GM12878 (cell line): ENCODE data around the gene SMIM44. TPM values are rescaled to one million over a fixed set of nuclear protein-coding genes. Genes with fewer than 3 reads are reported as not detected.

Source experiments
- ATAC-seq: fragments of 200-7000 bp; cut with Tn5 transposase; 3 replicates; pipeline ENCODE4 v1.9.1; 2020; ENCODE audit warnings: mild to moderate bottlenecking, moderate library complexity
- BruUV-seq: library from RNA; stranded (reverse); fragments of 400-500 nt; replicated peaks from 2 replicates; lab custom pipeline; 2021; lab: Mats Ljungman, UMichigan
- CTCF ChIA-PET: fragments of 300-600 bp; sonication (Branson Sonifier 250); formaldehyde crosslinking; extraction: SDS; loops from one replicate; lab custom pipeline; 2021; ENCODE audit warnings: inconsistent platforms; lab: Yijun Ruan, JAX
- POLR2A ChIA-PET: fragments of 350-600 bp; formaldehyde crosslinking; extraction: SDS; loops from one replicate; lab custom pipeline; 2021; ENCODE audit warnings: inconsistent platforms; lab: Charles Lee
- RAD21 ChIA-PET: fragments of 300-600 bp; sonication (Branson Sonifier 250); formaldehyde crosslinking; loops from one replicate; lab custom pipeline; 2023; ENCODE audit warnings: antibody characterized with exemption; ENCODE audit not compliant: unreplicated experiment; lab: Charles Lee
- SMC1A ChIA-PET: fragments of 300-600 bp; sonication (Branson Sonifier 250); formaldehyde crosslinking; loops from one replicate; lab custom pipeline; 2023; ENCODE audit not compliant: unreplicated experiment, uncharacterized antibody; lab: Charles Lee
- DNase-seq: peaks from one replicate; pipeline ENCODE4 v3.0.0-alpha.2; 2011; ENCODE audit warnings: low read depth, low spot score
- FAIRE-seq: peaks from 3 replicates; lab custom pipeline; 2011; peaks lifted over from hg19 to GRCh38; lab: Jason Lieb, UNC
- H2AFZ ChIP-seq: 2 replicates; pipeline ENCODE4 v1.6.0; 2011; ENCODE audit warnings: low read depth, low read length, control low read depth; ENCODE audit not compliant: control insufficient read depth
- H3K27ac ChIP-seq: 2 replicates; pipeline ENCODE4 v1.5.1; 2011; ENCODE audit warnings: control low read depth; ENCODE audit not compliant: control insufficient read depth, insufficient read depth
- H3K27me3 ChIP-seq, 2 experiments: replicated peaks in 1 of 2; 2 replicates each; pipeline versions ENCODE4 v1.6.0 to v1.6.1; 2011; ENCODE audit warnings: low read length in 1 of 2; ENCODE audit not compliant: control insufficient read depth in 2 of 2, insufficient read depth in 2 of 2
- H3K36me3 ChIP-seq, 2 experiments: 2 replicates each; pipeline ENCODE4 v1.5.1; 2011; ENCODE audit warnings: low read length in 1 of 2; ENCODE audit not compliant: control insufficient read depth in 2 of 2, insufficient read depth in 2 of 2
- H3K4me1 ChIP-seq: 2 replicates; pipeline ENCODE4 v1.6.1; 2011; ENCODE audit warnings: mild to moderate bottlenecking, low read length, moderate library complexity, mixed read lengths; ENCODE audit not compliant: control insufficient read depth, insufficient read depth
- H3K4me2 ChIP-seq: 2 replicates; pipeline ENCODE4 v1.6.0; 2011; ENCODE audit warnings: control low read depth; ENCODE audit not compliant: control insufficient read depth, insufficient read depth
- H3K4me3 ChIP-seq: fragments of 200-600 bp; sonication (generic); 2 replicates; pipeline ENCODE4 v1.5.1; 2016
- H3K79me2 ChIP-seq: 2 replicates; pipeline ENCODE4 v1.6.0; 2011; ENCODE audit warnings: low read length; ENCODE audit not compliant: control insufficient read depth, insufficient read depth
- H3K9ac ChIP-seq: 2 replicates; pipeline ENCODE4 v1.8.0; 2011; ENCODE audit warnings: low read length, control low read depth, mixed read lengths; ENCODE audit not compliant: control insufficient read depth, insufficient read depth
- H3K9me3 ChIP-seq: replicated peaks from 3 replicates; pipeline ENCODE4 v1.5.1; 2011; ENCODE audit warnings: mild to moderate bottlenecking, low read length; ENCODE audit not compliant: control insufficient read depth, insufficient read depth
- H4K20me1 ChIP-seq: 2 replicates; pipeline ENCODE4 v1.6.0; 2011; ENCODE audit not compliant: control insufficient read depth, insufficient read depth
- GATAD2B ChIP-seq: fragments of 450-650 bp; conservative IDR thresholded peaks from 2 replicates; pipeline ENCODE4 v1.6.1; 2017; ENCODE audit warnings: low read depth, mild to moderate bottlenecking, moderate library complexity
- PML ChIP-seq: IDR thresholded peaks from 2 replicates; pipeline ENCODE4 v1.6.1; 2012; ENCODE audit warnings: low read length, inconsistent platforms
- POU2F2 ChIP-seq: IDR thresholded peaks from 3 replicates; pipeline ENCODE4 v1.6.1; 2011; ENCODE audit warnings: low read depth, mild to moderate bottlenecking, low read length, borderline replicate concordance
- SMARCA5 ChIP-seq: fragments of 450-650 bp; IDR thresholded peaks from 2 replicates; pipeline ENCODE4 v1.6.1; 2017; ENCODE audit warnings: mild to moderate bottlenecking
- TCF7 ChIP-seq: IDR thresholded peaks from 2 replicates; pipeline ENCODE4 v1.6.1; 2014; ENCODE audit warnings: antibody characterized with exemption, borderline replicate concordance
- WGBS: methylation state at CpG from one replicate; pipeline ENCODE4 v1.1.6; 2016; ENCODE audit warnings: low lambda C conversion rate; ENCODE audit not compliant: insufficient replicate concordance, insufficient coverage; ENCODE audit errors: missing lambda C conversion rate; 5-methylcytosine and 5-hydroxymethylcytosine counted together
- in situ Hi-C: fragments of 300-500 bp; cut with MboI; formaldehyde crosslinking; loops from 9 replicates; pipeline ENCODE4 v1.14.3; 2018; ENCODE audit warnings: mixed read lengths
- intact Hi-C: fragments of 100-400 bp; cut with micrococcal nuclease; formaldehyde crosslinking; loops from one replicate; pipeline ENCODE4 v1.14.2; 2022; ENCODE audit not compliant: unreplicated experiment
- polyA plus RNA-seq, 11 experiments: library from polyadenylated mRNA; depleted of rRNA in 4 of 11; unstranded in 6 of 11; stranded (reverse) in 5 of 11; fragments of >200 nt; fragmentation: Nextera tagmentation in 4 of 11; fragmentation: Illumina TruSeq in 1 of 11; extraction: Ambion mirVana in 4 of 11; extraction: Trizol in 1 of 11; gene quantifications; 1 replicate in 1 of 11; 2 replicates in 10 of 11; pipeline versions ENCODE4 v1.2.1 to v1.2.3, GENCODE V29; 2011 to 2016; ENCODE audit warnings: inconsistent platforms in 2 of 11, missing spikeins in 2 of 11, low read depth in 1 of 11
- total RNA-seq, 4 experiments: library from RNA; depleted of rRNA in 3 of 4; stranded (reverse); fragments of >200 nt in 3 of 4; fragmentation: Illumina TruSeq in 1 of 4; extraction: Trizol in 1 of 4; gene quantifications; 2 replicates each; pipeline versions ENCODE4 v1.2.1 to v1.2.3, GENCODE V29; 2013 to 2021
- TF ChIP-seq, protein P1 (sequence below): IDR thresholded peaks from 2 replicates; pipeline ENCODE4 v1.6.1; 2012; ENCODE audit warnings: mild to moderate bottlenecking, low read depth, low read length

Gene SMIM44
- total and polyA plus RNA-seq, 10 of the 15 experiments (the other 5 are each of a cell fraction or from before 2014, with no cell fraction given) = not detected

DNA sequence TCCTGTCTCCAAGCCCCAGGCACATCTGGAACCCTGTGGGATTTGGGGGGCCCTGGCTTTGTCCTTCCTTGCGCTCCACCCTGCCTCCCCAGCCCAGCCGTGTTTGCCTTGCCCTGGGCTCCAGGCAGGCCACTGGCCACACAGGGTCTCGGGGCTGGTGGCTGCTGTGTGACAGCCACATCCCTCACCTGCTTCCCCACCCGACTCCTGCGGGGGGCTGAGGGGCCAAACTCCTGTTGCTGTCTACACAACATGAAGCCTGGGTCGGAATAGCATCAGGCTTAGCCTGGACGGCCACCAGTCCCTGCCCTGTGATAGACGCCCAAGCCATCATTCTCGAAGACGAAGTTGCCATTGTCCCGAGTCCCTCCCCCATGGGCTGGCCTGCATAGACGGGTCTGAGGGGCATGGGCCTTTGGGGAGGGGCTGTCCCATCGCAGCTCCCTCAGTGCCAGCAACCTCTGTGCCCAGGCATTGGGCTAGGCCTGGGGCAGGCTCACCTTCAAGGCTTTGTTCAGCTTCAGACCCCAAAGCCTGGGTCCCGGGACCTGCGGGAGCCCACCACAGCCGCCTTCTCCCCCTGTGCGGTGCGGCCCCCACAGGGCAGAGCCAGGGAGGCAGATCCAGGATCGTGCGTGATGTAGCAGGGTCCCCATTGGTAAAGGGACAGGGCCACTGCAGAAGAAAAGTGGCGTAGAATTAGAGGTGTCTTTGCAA, 40.3 kb upstream of the SMIM44 start (continued):
- TF ChIP-seq, protein P1, sequence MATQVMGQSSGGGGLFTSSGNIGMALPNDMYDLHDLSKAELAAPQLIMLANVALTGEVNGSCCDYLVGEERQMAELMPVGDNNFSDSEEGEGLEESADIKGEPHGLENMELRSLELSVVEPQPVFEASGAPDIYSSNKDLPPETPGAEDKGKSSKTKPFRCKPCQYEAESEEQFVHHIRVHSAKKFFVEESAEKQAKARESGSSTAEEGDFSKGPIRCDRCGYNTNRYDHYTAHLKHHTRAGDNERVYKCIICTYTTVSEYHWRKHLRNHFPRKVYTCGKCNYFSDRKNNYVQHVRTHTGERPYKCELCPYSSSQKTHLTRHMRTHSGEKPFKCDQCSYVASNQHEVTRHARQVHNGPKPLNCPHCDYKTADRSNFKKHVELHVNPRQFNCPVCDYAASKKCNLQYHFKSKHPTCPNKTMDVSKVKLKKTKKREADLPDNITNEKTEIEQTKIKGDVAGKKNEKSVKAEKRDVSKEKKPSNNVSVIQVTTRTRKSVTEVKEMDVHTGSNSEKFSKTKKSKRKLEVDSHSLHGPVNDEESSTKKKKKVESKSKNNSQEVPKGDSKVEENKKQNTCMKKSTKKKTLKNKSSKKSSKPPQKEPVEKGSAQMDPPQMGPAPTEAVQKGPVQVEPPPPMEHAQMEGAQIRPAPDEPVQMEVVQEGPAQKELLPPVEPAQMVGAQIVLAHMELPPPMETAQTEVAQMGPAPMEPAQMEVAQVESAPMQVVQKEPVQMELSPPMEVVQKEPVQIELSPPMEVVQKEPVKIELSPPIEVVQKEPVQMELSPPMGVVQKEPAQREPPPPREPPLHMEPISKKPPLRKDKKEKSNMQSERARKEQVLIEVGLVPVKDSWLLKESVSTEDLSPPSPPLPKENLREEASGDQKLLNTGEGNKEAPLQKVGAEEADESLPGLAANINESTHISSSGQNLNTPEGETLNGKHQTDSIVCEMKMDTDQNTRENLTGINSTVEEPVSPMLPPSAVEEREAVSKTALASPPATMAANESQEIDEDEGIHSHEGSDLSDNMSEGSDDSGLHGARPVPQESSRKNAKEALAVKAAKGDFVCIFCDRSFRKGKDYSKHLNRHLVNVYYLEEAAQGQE = no peak
- TF ChIP-seq TCF7 (no peak), GATAD2B (no peak), SMARCA5 (no peak)

DNA sequence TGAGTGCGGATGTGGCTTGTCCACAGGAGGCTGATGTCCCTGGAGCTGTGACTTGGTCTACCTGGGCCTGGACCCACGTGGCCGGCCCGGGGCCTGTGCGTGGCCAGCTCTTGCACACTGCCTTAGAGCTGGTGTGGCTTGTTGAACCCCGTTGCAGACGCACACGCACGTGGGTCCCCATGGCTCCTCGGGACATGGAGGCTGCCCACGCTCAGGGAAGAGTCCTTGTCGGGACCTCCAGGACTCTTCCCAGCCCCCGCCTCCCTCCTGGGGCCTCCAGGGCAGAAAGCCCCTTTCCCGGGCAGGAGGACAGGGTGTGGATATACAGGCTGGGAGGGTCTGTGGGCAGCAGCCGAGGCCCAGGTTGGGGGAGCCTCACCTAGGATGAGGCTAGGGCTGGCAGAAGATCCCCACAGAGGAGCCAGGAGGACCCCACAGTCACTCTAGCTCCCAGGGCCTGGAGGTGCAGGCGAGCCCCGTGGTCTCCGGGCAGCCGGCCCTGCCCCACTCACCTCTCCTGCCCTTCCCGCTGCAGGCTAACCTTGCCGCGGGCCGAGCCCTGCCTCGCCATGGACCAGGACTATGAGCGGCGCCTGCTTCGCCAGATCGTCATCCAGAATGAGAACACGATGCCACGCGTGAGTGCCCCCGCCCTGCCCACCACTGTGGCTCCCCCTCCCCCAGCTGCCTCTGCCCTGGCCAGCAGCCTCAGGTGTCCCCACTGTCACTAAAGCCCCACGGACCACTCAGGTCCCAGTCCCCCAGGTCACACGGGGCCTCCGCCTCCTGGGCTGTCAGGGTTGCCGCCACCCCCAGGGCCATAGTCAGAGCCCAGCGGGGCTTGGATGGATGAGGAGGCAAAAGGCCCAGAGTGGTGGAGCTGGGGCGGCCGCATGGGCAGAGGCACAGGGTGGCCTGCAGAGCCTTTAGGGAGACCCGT, 39.5 kb upstream of the SMIM44 start:
- H3K9ac ChIP-seq = no peak overlapping the region
- FAIRE-seq = no peak
- peaks cover 5 to 42% of the 10 kb centered on the region in 2 experiments; a peak in 3 of 4 replicates for H3K36me3 ChIP-seq
- POLR2A ChIA-PET = no interaction called here
- no peak overlapping the region for H3K4me2 ChIP-seq
- H3K27me3 ChIP-seq = no peaks in the 10 kb centered on the region
- H3K9me3 ChIP-seq = no peaks in the 10 kb centered on the region
- no peak overlapping the region for H3K4me3 ChIP-seq
- CTCF ChIA-PET = no interaction called here
- WGBS = 98% methylated on average over 37 of the region's 40 CpGs
- ATAC-seq = no peak
- SMC1A ChIA-PET = no interaction called here
- no peak overlapping the region for H2AFZ ChIP-seq
- no TSS peak for BruUV-seq
- TF ChIP-seq POU2F2 (no peak), PML (no peak)
- in situ Hi-C loops (no loop called here), intact Hi-C loops (no loop called here)
- no peaks in the 10 kb centered on the region for H3K4me1 ChIP-seq
- peaks cover 3% of the 10 kb centered on the region for H3K79me2 ChIP-seq
- no peak for DNase-seq
- H4K20me1 ChIP-seq = no peaks in the 10 kb centered on the region
- RAD21 ChIA-PET = no interaction called here
- no peak overlapping the region for H3K27ac ChIP-seq
